Measurements from ENCODE around the gene SGO2.

DNA sequence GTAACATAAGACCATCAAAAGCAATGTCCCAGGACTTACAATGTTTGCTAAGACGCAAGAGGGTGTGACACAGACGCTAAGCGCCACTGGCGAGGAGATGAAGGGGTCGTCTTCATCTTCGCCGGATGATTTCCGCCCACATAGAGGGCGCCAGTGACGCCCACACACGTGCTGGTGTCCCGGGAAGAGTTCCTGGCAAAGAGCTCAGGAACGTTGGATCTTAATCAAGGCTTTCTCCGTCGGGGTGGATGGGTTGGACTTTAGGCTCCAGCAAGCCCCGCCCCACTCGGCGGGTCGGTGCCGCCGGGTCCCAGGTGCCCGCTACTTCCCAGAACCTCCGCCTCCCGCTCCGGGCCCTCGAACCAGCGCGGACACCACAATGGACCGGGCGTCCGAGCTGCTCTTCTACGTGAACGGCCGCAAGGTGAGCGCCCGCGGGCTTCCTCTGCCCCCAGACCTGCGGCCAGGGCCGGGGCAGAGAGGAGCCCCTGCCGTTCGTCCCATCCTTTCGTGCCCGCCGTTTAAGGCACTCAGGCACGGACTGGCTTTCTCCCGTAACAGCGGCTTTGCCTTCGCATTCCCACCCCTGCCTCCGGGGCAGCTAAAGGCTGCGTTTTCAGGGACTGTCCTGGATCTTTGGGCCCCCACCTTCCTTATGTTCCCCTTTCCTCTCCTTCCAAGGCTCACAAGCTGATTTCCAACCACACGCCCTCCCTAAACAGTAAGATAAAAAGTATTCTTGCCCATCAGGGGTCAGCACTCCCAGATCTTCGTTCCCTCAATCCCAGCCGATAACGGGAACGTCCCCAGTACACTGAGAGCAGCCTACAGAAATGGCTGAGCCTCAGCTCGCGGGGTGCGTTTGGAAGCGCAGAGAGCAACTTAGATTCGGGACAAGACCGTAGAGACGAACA lies 60.0 kb downstream of the SGO2 start, which contains the start of gene AOX1:
- no peak for TF ChIP-seq CBFB (IDR thresholded peaks at IDR 0.05; ENCODE audit: low read depth)
- TF ChIP-seq JUND (IDR thresholded peaks at IDR 0.05; ENCODE audit: low read depth, low read length), result no peak
- TF ChIP-seq, protein P1, sequence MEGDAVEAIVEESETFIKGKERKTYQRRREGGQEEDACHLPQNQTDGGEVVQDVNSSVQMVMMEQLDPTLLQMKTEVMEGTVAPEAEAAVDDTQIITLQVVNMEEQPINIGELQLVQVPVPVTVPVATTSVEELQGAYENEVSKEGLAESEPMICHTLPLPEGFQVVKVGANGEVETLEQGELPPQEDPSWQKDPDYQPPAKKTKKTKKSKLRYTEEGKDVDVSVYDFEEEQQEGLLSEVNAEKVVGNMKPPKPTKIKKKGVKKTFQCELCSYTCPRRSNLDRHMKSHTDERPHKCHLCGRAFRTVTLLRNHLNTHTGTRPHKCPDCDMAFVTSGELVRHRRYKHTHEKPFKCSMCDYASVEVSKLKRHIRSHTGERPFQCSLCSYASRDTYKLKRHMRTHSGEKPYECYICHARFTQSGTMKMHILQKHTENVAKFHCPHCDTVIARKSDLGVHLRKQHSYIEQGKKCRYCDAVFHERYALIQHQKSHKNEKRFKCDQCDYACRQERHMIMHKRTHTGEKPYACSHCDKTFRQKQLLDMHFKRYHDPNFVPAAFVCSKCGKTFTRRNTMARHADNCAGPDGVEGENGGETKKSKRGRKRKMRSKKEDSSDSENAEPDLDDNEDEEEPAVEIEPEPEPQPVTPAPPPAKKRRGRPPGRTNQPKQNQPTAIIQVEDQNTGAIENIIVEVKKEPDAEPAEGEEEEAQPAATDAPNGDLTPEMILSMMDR (IDR thresholded peaks at IDR 0.05 in 2 of 3, conservative IDR thresholded peaks at IDR 0.05 in 1 of 3; ENCODE audit: control insufficient read depth in 2 of 3, extremely low read depth in 1 of 3, insufficient read depth in 1 of 3, low read depth in 3 of 3, low read length in 3 of 3), result no peak
- TF ChIP-seq, protein P2, sequence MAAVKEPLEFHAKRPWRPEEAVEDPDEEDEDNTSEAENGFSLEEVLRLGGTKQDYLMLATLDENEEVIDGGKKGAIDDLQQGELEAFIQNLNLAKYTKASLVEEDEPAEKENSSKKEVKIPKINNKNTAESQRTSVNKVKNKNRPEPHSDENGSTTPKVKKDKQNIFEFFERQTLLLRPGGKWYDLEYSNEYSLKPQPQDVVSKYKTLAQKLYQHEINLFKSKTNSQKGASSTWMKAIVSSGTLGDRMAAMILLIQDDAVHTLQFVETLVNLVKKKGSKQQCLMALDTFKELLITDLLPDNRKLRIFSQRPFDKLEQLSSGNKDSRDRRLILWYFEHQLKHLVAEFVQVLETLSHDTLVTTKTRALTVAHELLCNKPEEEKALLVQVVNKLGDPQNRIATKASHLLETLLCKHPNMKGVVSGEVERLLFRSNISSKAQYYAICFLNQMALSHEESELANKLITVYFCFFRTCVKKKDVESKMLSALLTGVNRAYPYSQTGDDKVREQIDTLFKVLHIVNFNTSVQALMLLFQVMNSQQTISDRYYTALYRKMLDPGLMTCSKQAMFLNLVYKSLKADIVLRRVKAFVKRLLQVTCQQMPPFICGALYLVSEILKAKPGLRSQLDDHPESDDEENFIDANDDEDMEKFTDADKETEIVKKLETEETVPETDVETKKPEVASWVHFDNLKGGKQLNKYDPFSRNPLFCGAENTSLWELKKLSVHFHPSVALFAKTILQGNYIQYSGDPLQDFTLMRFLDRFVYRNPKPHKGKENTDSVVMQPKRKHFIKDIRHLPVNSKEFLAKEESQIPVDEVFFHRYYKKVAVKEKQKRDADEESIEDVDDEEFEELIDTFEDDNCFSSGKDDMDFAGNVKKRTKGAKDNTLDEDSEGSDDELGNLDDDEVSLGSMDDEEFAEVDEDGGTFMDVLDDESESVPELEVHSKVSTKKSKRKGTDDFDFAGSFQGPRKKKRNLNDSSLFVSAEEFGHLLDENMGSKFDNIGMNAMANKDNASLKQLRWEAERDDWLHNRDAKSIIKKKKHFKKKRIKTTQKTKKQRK (IDR thresholded peaks at IDR 0.05; ENCODE audit: low read depth, low read length), result no peak
- no peak for TF ChIP-seq TARDBP (IDR thresholded peaks at IDR 0.05; ENCODE audit: borderline replicate concordance)
- TF ChIP-seq, protein P3, sequence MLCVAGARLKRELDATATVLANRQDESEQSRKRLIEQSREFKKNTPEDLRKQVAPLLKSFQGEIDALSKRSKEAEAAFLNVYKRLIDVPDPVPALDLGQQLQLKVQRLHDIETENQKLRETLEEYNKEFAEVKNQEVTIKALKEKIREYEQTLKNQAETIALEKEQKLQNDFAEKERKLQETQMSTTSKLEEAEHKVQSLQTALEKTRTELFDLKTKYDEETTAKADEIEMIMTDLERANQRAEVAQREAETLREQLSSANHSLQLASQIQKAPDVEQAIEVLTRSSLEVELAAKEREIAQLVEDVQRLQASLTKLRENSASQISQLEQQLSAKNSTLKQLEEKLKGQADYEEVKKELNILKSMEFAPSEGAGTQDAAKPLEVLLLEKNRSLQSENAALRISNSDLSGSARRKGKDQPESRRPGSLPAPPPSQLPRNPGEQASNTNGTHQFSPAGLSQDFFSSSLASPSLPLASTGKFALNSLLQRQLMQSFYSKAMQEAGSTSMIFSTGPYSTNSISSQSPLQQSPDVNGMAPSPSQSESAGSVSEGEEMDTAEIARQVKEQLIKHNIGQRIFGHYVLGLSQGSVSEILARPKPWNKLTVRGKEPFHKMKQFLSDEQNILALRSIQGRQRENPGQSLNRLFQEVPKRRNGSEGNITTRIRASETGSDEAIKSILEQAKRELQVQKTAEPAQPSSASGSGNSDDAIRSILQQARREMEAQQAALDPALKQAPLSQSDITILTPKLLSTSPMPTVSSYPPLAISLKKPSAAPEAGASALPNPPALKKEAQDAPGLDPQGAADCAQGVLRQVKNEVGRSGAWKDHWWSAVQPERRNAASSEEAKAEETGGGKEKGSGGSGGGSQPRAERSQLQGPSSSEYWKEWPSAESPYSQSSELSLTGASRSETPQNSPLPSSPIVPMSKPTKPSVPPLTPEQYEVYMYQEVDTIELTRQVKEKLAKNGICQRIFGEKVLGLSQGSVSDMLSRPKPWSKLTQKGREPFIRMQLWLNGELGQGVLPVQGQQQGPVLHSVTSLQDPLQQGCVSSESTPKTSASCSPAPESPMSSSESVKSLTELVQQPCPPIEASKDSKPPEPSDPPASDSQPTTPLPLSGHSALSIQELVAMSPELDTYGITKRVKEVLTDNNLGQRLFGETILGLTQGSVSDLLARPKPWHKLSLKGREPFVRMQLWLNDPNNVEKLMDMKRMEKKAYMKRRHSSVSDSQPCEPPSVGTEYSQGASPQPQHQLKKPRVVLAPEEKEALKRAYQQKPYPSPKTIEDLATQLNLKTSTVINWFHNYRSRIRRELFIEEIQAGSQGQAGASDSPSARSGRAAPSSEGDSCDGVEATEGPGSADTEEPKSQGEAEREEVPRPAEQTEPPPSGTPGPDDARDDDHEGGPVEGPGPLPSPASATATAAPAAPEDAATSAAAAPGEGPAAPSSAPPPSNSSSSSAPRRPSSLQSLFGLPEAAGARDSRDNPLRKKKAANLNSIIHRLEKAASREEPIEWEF (IDR thresholded peaks at IDR 0.05; ENCODE audit: insufficient replicate concordance, low read depth, low read length), result no peak
- TF ChIP-seq, protein P4, sequence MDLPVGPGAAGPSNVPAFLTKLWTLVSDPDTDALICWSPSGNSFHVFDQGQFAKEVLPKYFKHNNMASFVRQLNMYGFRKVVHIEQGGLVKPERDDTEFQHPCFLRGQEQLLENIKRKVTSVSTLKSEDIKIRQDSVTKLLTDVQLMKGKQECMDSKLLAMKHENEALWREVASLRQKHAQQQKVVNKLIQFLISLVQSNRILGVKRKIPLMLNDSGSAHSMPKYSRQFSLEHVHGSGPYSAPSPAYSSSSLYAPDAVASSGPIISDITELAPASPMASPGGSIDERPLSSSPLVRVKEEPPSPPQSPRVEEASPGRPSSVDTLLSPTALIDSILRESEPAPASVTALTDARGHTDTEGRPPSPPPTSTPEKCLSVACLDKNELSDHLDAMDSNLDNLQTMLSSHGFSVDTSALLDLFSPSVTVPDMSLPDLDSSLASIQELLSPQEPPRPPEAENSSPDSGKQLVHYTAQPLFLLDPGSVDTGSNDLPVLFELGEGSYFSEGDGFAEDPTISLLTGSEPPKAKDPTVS (IDR thresholded peaks at IDR 0.05; ENCODE audit: low read depth, low read length), result no peak
- TF ChIP-seq POLR2AphosphoS5 (IDR thresholded peaks at IDR 0.05; ENCODE audit: low read length), result no peak
- no peak for TF ChIP-seq CBX3 (IDR thresholded peaks at IDR 0.05; ENCODE audit: borderline replicate concordance, low read depth)
- TF ChIP-seq TAF1 (IDR thresholded peaks at IDR 0.05; ENCODE audit: borderline replicate concordance, low read depth, low read length), result no peak

Data from GM12878 (cell line).